GM10248 (cell line): ENCODE data around the gene PLEKHM3.
"Not testable (repeated sequence)": the region's sequence is repeated elsewhere in the genome, so short reads cannot be mapped to it uniquely, and the experiment has no call there.

Source experiments
- CTCF ChIA-PET: fragments of 300-600 bp; sonication (Branson Sonifier 250); formaldehyde crosslinking; extraction: SDS; loops from one replicate; lab custom pipeline; 2021; ENCODE audit warnings: antibody characterized with exemption; lab: Yijun Ruan, JAX
- POLR2A ChIA-PET: fragments of 350-650 bp; sonication (Branson Sonifier 250); formaldehyde crosslinking; extraction: SDS; loops from one replicate; lab custom pipeline; 2020; ENCODE audit warnings: antibody characterized with exemption; lab: Yijun Ruan, JAX
- DNase-seq: peaks from one replicate; pipeline ENCODE4 v3.0.0; 2012; ENCODE audit errors: extremely low spot score
- TF ChIP-seq, protein P1 (sequence below): IDR thresholded peaks from 2 replicates; pipeline ENCODE4 v1.5.1; 2012; ENCODE audit warnings: mild to moderate bottlenecking, low read depth; ENCODE audit errors: extremely low read depth, missing control alignments, control extremely low read depth

The PLEKHM3 gene

DNA sequence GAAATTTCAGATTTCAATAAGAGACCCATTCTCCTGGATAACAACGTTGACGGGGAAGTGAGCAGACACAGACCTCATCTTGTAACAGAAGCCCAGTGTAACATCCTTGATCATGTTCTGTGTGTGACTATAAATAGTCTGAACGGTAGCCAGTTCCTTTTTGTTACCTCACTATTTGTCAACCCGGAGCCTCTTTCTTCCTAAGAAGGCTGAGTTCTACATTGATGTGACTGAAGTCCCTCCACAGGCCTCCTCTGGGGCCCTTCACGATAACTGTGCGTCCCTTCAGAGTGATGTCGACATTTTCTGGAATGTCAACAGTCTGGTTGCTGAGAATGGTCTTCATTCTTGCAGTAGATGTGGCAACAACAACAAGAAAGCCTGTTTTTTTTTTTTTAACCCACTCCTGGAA, 6.3 kb upstream of the PLEKHM3 start:
- DNase-seq = no peak
- POLR2A ChIA-PET = no interaction called here
- CTCF ChIA-PET = interaction anchor here (1.0 to 9.5 kb wide), 3 partner anchors 9 to 399 kb away, joined by 3 to 70 read pairs (median 15); no protein-coding TSS in a partner anchor
- TF ChIP-seq, protein P1, sequence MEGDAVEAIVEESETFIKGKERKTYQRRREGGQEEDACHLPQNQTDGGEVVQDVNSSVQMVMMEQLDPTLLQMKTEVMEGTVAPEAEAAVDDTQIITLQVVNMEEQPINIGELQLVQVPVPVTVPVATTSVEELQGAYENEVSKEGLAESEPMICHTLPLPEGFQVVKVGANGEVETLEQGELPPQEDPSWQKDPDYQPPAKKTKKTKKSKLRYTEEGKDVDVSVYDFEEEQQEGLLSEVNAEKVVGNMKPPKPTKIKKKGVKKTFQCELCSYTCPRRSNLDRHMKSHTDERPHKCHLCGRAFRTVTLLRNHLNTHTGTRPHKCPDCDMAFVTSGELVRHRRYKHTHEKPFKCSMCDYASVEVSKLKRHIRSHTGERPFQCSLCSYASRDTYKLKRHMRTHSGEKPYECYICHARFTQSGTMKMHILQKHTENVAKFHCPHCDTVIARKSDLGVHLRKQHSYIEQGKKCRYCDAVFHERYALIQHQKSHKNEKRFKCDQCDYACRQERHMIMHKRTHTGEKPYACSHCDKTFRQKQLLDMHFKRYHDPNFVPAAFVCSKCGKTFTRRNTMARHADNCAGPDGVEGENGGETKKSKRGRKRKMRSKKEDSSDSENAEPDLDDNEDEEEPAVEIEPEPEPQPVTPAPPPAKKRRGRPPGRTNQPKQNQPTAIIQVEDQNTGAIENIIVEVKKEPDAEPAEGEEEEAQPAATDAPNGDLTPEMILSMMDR = no peak

DNA sequence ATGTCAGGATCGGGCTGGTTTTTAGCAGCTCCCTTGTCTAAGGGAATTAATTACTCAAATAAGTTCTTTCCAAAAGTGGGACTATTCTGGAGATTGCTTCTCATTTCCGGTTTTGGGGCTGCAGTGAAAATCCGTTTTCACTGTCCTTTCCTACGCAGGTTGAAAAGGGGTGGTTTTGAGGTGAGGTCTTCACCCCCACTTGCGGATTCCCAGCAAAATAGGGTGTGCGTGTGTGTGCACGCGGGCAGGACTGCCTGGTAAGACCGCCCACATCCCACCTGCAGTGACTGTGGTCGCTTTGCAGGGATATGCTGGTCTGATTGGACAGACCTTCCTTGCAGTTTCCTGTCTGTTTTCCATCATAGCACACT, 472 bp upstream of the PLEKHM3 start:
- TF ChIP-seq, protein P1 = no peak
- ChIA-PET POLR2A (no interaction called here), CTCF (interaction anchor here (1.1 to 2.9 kb wide), 5 partner anchors 8 to 1229 kb away, joined by 3 to 13 read pairs (median 10); no protein-coding TSS in a partner anchor)
- peak; percentile 34 for DNase-seq

DNA sequence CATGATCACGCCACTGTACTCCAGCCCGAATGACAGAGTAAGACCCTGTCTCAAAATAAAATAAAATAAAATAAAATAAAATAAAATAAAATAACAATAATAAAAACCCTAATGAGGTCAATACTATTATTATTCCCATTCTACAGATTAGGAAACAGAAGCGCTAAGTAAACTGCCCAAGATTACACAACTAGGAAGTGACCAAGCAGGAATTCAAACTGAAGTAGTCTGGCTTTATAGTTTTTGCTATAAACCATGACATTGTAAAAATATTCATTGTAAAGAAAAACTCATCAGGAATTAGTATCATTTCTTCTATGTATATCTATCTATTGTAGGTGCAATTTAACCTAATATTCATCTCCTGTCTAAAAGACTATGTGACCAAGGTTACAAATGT, 1.2 kb downstream of the PLEKHM3 start:
- no peak for DNase-seq
- ChIA-PET CTCF (interaction anchor here (1.5 to 2.9 kb wide), 4 partner anchors 10 to 278 kb away, joined by 4 to 13 read pairs (median 10); partner anchors contain the start of gene IDH1), POLR2A (interaction anchor here (0.6 kb wide), 1 partner anchor 399 kb away, joined by 3 read pairs; the partner anchor contains the start of gene METTL21A)
- TF ChIP-seq, protein P1 = no peak

DNA sequence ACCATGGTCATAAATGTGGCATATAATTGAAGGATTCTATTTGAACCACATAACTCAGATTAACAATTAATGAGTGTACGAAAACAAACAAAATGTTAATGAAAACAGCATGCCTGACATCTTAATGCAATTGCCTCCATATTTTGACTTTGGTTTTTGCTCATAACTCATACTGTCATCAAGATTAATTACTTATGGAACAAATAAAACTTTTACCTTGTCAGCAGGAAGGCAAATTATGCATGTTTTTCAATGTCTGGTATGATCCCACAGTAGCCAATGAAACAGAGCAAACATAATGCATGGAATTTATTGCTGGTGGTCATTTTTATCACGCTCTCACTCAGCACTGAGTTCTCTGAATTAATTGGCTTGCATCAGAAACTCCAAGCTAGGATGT, 5.1 kb downstream of the PLEKHM3 start:
- no peak for DNase-seq
- TF ChIP-seq, protein P1 = no peak
- ChIA-PET POLR2A (no interaction called here), CTCF (interaction anchor here (1.1 to 3.7 kb wide), 4 partner anchors 11 to 21 kb away, joined by 4 to 19 read pairs (median 7); no protein-coding TSS in a partner anchor)

DNA sequence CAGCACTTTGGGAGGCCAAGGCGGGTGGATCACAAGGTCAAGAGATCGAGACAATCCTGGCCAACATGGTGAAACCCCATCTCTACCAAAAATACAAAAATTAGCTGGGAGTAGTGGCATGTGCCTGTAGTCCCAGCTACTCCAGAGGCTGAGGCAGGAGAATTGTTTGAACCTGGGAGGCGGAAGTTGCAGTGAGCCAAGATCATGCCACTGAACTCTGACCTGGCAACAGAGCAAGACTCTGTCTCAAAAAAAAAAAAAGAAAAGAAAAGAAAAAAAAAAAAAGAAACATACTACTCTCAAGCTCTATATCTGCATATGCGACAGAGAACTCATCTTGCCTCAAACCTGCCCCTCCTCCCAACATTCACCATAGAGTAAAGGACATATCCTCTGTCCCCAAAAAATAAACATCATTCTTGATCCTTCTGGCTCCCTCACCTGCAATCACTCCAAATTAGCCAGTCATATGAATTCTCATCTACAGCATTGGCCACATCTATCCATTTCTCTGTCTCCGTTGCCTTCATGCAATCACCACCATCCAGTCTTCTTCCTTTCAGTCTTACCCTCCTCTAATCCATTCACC, 7.1 kb downstream of the PLEKHM3 start:
- ChIA-PET POLR2A (interaction anchor here (0.6 kb wide), 1 partner anchor 211 kb away, joined by 4 read pairs; no protein-coding TSS in a partner anchor), CTCF (interaction anchor here (1.0 to 1.6 kb wide), 2 partner anchors 10 to 22 kb away, joined by 3 to 5 read pairs; no protein-coding TSS in a partner anchor)
- not testable (repeated sequence) for DNase-seq

DNA sequence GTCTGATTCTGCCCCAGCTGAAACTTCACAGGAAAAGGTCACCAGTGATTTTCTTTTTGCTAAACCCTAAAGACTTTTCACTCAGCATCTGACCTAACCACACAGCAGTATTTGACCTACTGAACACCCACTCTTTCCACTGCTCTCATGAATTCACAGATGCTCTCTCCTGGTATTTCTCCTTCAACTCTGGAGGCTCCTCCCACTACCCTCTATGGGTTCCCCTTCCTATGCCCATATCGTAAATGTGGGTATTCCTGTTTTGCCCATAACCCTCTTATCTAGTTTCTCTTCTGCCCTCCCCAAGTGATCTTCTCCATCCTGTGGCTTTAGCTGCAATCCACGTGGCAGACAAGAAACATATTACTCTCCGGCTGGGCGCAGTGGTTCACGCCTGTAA, 7.6 kb downstream of the PLEKHM3 start:
- TF ChIP-seq, protein P1 = no peak
- DNase-seq = no peak
- ChIA-PET POLR2A (no interaction called here), CTCF (interaction anchor here (1.0 to 1.7 kb wide), 3 partner anchors 9 to 23 kb away, joined by 3 to 5 read pairs (median 3); no protein-coding TSS in a partner anchor)

DNA sequence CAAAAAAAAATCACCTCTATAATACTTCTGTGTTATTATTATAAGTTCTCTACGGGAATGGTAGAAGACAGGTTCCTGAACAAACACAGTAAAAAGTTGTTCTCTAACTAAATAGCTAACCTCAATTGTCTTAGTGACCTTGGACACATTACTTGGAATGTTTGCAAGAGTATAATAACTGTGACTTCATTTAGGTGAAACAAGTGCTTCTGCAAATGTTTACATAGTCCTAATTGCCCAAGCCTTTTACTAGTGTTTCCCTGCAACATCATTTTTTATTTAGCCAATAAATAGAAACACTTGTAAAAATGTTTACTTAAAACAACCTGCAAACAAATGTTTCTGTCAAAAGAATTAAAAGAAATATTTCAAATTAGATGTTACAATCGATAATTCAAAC, 9.9 kb downstream of the PLEKHM3 start:
- no peak for DNase-seq
- TF ChIP-seq, protein P1 = no peak
- ChIA-PET CTCF (interaction anchor here (0.8 to 2.3 kb wide), 2 partner anchors 19 to 268 kb away, joined by 3 to 6 read pairs; no protein-coding TSS in a partner anchor), POLR2A (no interaction called here)
